Iris pigment epithelial cell (primary cell): Measurements from ENCODE around the gene C17orf113.
A peak's percentile ranks its signal among the peaks of the same experiment; 100 is the strongest.

Source experiments
- DNase-seq: peaks from one replicate; pipeline ENCODE4 v3.0.0-alpha.2; 2011; ENCODE audit warnings: low read depth

C17orf113 gene

DNA sequence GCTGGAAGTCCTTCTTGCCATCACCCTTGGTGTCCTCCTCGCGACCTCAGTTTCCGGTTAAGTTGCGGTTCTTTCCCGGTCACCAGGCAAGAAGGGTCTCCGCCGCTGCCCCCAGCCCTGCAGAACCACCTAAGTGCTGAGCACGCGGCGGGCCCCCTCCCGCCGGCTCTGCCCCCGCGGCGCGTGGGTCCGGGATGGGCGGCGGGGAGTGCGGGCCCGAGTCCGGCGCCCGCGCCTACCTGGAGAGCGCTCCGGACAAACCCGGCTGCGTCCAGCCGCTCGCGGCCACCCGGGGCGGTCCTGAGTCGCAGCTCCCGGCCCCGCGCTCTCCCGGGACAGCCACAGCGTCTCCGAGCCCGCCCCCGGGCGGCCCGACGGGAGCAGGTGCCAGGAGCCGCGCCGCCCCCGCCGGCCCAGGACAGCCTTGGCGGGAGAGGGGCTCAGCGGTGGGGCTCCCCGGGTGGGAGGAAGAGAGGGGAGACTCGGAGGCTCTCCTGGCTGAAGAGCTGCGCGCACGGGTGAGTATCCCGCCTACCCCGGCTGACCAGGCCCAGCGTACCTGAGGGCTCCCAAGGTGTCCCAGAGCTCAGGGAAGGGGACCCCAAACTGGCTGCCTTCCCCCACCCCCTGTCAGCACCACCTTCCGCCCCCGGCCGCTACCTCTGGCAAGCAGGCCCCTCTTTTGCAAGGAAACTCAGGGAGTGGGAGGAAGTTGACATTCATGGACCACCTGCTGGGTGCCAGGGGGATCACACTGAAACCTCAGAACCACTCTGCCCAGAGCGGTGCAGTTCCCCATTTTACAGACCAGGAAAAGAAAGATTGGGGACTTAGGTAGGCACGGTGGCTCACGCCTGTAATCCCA, 22.2 kb upstream of the C17orf113 start:
- no peak for DNase-seq

DNA sequence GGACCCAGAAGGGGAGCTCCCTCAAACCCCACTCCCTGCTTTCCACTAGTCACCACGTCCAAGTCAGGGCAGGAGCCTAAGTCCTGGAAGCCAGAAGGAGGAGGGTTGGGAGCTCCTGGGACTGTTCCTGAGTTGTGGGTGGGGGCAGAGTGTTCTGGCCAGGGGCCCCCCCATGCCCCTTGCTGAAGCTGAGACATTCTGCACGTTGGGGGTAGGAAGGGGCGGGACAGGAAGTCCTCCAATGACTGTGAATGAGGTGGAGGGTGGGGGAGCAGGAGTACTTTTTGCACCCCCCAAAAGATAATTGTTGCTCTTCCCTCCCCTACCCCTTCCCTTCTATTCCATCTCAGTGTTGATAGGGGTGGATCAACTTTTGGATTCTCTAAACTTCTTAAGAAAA, 21.4 kb upstream of the C17orf113 start:
- DNase-seq = no peak

DNA sequence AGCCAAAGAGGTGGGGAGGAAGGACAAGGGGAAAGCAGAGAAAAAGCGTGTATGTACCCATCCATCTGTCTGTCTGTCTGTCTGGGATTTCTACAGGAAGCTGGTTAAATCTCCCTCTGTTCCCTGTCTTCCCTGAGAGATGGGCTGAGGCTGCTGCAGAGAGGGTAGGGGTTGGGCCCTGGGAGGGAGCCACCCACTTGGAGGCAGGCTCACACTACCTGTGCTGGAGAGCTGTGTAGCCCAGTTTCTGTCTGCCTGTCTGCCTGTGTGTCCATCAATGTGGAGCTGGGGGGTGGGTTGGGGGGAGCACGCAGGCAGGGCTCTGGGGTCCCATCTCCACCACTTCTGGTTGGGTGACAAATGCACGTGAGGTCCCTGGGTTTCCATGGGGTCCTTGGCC, 18.6 kb upstream of the C17orf113 start:
- DNase-seq = no peak

DNA sequence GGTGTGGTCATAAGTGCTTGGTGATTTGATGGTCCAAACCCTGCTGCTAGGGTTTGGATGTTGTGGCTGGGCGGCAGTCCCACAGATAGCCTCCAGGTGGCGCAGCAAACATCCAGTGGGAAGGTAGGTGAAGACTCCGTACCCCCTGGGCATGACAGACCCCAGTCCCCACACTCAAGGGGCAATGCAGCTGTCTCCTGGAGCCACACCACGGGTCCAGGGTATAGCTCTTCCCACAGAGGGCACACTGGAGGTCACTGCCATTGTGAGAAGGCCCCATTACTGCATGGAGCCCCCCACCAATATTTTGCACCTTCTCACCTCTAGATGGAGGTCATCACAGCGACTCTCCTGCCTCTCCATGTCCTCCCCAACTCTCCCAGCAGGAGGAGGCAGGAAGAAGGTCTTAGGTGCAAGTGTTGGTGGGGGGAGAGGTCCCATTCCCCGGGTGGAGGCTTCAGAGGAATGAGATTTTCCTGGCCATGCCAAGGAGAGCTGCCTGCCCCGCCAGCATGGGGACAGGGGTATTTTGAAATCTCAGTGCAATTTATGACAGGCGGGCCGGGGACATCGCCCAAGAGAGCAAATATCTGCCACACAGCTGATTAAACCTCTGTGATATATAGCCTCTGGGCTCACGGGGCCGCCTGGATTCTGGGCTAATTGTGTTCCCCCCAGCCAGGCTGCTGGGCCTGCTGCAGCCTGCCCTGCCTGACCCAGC, 17.1 kb upstream of the C17orf113 start:
- peak; percentile 36 for DNase-seq

DNA sequence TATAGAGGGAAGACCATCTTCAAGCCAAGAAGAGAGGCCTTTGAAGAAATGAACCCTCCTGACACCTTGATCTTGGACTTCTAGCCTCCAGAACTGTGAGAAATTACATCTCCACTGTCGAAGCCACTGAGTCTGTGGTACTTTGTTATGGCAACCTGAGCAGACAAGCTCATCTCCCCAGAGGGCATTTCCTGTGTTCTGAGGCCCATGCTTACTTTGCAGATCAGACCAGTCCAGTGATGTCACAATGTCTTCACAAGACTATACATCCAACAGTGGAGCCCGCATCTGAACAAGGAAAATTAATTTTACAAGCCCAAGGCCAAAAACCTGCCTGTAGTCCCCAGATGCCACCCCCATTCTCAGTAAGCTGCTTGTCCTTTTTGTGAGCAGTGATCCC, 14.8 kb upstream of the C17orf113 start:
- peak; percentile 11 for DNase-seq

DNA sequence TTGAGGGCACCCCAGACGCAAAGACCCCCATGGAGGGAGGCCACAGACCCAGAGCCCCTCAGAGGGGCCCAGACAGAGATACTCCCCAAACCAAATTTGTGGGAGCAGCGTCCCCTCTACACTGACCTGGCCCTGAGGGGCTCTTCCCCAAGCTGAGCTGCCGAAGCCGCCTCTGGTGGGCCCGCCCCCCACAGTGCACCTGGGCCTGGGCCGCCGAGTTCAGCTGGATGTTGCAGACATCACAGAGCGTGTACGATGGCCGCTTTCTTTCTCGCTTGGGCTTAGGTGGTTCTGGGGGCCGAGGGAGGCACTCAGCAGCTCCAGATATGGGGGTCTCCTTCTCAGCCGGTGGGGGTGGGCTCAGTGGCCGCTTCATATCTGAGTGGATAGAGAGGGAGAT, 12.3 kb upstream of the C17orf113 start:
- DNase-seq = no peak

DNA sequence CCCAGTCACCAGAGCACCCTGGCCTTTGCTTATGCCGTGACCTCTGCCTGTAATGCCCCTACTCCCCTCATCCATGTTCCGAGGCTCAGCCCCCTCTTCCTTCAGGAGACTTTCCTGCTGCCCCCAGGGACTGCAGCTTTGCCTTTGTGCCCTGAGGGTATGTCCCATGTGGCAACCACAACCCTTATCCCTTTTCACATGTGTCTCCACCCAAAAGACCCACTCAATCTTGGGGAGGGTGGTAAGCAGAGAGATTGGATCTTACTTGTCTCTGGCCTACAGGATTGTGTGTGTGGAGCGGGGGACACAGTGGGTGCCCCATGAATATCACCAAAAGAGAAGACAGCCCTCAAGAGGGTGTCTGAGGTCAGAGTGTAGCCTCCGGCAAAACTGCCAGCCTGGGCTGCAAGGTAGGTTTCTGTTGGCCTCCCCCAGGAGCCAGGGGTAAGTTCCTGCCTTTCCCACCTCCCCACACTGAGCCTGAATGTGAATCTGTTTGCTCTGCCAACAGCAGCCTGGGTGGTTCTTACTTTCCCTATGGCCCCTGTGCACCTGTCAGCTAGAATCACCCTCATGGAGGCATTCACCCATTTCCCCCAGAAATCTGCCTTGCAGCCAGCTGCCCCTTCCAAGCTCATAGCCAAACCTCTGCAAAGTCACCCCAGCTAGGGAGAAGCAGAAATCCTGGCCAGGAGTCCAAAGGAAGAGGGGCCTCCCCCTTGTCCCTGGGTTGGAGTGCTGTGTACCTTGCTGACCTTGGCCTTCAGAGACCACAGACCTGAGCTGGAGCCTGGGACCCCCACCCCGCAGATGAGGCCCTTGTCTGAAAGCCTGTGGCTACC, 11.5 kb upstream of the C17orf113 start:
- no peak for DNase-seq

DNA sequence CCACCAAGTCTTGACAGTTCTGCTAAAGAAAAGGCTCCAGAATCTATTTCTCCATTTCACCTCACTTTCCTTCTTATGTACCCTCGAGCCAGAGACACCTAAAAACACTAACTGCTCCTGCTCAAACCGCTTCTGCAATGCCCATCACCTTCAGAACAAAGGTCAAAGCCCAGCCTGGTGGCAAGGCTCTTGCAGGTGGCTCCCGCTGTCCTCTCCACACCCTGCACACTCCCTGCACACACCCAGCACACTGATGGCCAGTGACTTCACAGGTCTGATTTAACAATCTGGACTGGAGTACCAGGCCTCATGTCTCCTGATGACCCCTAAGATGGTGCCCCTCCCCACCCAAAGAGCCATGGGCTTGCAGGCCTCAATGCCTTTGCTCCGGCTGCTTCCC, 9.8 kb upstream of the C17orf113 start:
- DNase-seq = no peak

DNA sequence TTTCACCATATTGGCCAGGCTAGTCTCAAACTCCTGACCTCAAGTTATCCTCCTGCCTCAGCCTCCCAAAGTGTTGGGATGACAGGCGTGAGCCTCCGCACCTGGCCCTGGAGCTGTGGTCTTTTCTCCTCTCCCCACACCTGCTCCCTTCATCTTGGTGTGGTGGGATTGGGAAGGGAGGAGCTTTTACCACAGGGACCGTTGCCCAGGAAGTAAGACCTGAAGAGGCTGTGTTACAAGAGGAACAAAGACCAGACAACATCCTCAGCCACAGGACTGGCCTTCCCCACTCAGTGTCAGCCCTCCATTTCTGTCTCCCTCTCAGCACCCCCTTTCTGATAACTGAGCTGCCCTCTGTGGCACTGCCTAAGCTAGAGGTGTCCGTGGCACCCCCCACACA, 9.4 kb upstream of the C17orf113 start:
- no peak for DNase-seq

DNA sequence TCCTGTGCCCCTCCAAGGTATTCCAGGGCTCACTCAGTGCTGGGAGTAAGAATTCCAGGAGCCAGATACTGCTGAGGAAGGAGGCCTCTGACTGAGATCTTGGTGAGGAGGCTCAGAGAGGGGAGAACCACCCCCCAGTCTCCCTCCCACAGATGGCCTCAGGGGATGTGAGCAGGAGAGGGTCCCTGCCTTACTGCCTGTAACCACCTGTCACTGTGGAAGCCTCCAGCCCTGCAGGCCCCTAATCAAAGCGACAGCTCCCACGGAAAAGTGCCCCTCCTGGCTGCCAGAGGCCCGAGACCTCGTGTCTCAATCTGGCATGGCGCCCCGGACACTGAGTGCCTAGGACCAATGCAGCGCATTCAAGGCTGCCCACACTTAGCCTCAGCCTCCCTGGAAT, 7.7 kb upstream of the C17orf113 start:
- no peak for DNase-seq

DNA sequence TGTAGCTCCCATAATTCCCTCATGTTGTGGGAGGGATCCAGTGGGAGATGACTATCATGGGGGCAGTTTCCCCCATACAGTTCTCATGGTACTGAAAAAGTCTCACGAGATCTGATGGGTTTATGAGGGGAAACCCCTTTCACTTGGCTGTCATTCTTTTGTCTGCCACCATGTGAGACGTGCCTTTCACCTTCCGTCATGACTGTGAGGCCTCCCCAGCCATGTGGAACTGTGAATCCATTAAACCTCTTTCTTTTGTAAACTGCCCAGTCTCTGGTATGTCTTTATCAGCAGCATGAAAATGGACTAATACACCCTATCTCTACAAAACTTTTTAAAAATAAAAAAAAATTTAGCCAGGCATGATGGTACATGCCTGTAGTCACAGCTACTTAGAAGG, 6.2 kb upstream of the C17orf113 start:
- no peak for DNase-seq

DNA sequence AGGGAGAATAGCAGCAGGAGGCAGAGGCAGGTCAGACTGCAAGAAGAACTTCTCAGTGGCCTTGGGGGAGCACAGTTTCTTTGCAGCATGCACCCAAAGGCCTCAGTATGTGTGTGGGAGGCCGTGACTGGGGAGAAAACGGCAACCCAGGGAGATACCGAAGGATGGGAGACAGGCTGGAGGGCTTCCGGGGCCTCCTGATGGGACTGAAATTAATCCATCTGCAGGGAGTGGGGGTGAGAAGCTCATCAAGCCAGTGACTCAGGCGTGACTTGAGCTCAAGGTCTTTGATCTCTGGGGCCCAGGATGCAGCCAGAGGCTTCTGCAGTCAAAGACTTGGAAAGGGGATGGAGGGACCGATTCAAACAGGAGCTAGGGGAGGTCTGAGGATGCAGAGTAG, 5.1 kb upstream of the C17orf113 start:
- no peak for DNase-seq

DNA sequence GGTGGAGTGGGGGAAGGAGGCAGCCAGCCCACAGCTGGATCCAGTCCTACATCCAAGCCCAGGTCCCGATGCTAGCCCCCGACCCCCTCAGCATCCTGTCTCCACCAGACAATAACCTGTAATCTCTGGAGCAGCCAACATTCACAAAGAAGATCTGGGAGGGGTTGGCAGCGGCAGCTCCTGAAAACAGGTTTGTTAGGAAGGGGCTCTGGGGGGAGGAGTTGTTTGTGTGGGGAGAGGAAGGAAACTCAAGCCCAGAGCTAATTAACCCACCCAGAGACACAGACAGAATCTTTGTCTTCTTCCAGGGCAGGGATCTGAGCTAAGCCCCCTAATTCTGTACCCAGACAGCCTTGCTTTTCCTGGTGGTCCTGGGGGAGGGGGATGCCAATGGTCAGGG, 4.6 kb upstream of the C17orf113 start:
- no peak for DNase-seq

DNA sequence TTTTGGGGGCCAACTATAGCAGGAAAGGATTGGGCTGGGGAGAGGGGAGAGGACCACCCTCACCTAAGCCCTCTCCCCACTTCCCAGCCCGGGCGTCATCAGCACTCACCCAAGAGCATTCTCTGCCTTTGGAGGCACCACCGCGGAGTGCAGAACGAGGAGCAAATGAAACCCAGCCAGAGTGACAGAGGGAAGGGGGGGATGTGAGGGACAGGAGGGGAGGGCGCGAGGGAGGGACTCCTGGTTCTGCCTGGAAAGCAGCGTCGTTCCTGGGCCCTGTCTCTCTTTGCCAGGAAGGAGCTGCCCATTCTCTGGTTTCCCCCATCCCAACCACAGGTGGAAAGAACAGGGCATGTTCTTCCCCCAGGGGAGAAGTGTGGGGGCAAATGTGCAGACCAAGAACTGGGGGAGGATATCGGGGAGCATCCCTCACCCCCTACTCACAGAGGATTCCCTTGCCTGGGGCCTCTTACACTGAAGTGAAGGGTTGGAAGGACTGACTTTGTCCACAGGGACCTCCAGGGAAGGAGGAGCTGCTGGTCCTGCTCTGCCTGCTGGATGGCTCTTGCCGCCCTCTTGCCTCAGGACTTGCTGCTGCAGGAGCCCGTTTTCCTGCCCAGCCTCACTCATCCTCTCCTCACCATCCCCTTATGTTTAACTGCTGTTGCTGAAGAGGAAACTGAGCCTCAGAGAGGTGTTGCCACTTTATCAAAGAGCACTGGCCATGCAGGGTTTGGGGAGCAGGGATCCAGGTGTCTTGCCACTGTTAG, 3.5 kb upstream of the C17orf113 start:
- DNase-seq = no peak

DNA sequence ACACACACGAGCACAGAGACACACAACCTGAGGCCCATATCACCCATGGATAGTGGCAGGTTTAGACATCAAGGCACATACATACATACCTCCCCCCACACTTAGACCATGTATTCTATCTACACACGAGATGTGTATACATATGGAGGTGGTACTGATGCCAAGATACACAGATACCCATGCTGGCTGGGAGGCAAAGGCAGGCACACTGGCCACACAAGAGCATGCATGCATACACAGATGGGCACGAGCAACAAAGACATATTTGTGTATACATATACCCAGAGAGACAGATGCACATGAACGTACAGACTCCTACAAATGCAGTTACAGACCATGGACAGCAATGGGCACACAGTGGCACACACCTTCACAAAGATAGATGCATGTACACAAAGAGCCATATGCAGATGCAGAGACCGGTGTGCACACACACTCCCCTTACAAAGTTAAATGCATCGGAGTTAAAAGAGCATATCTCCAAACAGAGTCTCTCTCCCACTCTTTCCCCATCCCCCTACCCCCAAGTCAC, 2.0 kb upstream of the C17orf113 start:
- no peak for DNase-seq

DNA sequence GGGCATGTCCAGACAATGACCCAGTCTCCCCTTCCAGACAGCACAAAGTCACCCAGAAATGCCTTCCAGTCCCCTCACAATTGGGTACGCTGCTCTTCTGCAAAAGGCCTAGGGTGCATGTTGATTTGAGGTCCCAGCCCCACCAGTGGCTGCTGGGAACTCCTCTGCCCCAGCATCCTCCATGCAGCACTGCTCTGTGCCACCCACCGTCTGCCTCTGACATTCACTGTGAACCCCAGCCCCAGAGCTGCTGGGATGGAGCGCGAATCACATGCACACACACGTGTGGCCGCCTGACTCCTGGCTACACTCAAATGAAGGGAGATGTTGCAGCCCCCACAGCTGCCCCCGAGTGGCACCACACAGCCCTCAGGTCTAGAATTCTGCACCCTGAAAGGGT, 1.2 kb upstream of the C17orf113 start:
- no peak for DNase-seq

DNA sequence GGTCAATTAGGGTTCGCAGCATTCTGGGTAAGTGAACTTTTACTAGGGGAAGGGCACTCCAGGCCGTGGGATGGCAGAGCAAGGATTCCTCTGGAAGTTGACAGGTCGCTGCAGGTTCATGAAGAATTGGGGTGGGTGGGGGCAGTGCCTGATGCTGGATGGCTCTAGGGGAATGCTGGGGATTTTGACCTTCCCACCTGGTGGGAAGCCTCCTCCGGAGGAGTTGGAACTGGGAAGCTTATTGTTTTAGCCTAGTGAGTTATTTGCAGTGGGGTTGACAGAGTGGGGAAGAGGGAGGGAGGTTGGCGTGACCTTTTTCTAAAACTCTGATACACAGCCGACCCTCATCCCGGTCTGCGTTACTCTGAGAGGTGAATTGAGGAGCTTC, 606 bp upstream of the C17orf113 start:
- no peak for DNase-seq

DNA sequence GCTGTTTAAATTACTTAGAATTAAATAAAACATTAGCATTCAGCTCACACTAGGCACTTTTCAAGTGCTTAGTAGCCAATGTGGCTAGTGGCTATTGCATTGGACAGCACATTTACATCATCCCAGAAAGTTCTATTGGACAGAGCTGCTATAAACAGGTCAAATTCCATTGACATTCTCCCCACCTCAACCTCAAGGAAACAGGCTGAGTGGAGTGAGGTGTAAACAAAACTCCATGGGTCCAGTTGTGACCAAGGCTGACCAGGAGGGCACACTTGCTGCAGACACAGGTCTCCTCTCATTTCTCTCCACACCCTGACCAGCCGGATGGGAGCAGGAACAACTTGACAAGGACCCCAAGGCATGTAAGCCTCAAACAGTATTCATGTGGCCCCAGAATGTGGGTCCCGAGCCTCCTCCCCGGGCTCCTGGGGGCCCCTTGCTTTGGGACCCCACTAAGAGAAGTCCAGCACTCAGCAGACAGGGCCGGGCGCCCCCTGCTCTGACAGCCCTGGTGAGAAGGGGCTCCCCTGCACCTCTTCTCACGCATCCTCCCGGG, 488 bp downstream of the C17orf113 start:
- DNase-seq = no peak

DNA sequence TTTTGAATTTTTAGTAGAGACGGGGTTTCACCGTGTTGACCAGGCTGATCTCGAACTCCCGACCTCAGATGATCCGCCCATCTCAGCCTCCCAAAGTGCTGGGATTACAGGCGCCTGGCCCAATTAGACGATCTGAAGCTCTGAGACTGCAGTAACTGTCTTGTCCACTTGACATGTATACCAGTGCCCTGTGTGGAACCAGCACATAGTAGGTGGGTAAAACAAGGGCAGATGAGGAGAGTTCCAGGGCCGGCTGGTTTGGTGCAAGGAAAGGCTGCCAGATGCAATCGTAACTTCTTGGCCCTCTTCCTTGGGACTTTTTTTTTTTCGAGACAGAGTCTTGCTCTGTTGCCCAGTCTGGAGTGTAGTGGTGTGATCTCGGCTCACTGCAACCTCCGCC, 3.1 kb downstream of the C17orf113 start:
- no peak for DNase-seq

DNA sequence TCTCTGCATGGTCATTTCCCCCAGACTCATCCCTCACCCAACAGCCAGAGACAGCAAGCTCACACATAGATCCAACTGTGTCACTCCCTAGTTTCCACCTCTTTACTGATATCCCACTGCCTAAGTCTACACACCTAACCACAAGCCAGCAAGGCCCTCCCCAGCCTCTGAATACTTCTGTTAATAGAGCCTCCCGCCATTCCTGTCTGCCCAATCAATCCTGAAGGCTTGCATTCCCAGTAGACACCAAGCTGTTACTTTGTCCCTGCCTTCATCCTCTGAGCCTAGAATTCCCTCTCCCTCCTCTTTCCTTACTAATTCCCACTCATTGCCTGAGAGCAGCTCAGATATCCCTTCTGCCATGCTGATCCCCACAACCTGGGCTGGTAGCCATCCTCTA, 4.7 kb downstream of the C17orf113 start:
- no peak for DNase-seq

DNA sequence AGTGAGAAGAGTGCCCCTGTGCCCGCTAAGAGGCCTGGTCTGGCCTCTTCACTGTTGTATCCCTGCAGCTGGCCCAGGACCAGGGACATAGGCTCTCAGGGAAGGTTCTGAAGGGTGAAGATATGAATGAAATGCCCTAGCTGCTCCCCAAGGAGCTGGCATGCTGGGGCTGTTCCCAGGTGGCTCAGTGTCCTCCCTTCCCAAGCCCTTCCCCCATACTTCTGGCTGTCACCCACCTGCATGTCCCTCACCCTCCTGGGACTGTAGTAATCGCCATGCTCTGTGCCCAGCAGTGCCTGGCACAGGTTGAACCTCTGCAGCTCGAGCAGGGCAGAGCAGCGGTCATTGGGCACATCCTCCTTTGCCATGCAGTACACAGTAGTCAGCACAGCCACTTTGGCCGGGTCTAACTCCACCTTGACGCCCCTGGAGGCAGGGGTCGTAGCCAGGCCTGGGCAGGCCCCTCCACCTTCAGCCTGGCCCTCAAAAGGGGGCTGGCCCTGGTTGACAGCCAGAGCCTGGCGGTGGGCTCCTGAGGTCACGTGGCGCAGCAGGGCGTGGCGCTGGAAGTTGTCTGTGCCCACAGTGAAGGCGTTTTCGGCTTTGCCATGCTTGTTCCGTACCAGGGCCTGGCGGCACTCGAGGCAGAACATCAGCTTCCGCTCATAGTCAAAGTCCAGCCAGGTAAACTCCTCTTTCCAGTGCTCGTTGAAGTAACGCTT, 7.6 kb downstream of the C17orf113 start:
- DNase-seq = no peak
